ENCODE data around the gene ZNF276.

GRCh38 chr16:89712274-89712781 lies 9.0 kb upstream of the ZNF276 start:
- TF ChIP-seq SUZ12 (IDR thresholded peaks at IDR 0.05), result no peak
- TF ChIP-seq HDGF (IDR thresholded peaks at IDR 0.05; ENCODE audit: borderline replicate concordance), result no peak
- no peak for TF ChIP-seq BHLHE40 (IDR thresholded peaks at IDR 0.05; ENCODE audit: borderline replicate concordance)
- TF ChIP-seq CTBP1 (IDR thresholded peaks at IDR 0.05; ENCODE audit: borderline replicate concordance), result no peak
- no peak for TF ChIP-seq TARDBP (IDR thresholded peaks at IDR 0.05)
- TF ChIP-seq SP1 (IDR thresholded peaks at IDR 0.05), result no peak
- no peak for TF ChIP-seq L3MBTL2 (conservative IDR thresholded peaks at IDR 0.05)
- TF ChIP-seq NFRKB (IDR thresholded peaks at IDR 0.05), result no peak
- TF ChIP-seq PKNOX1 (IDR thresholded peaks at IDR 0.05), result no peak

All from HEK293T (cell line).